ENCODE data around the gene HVCN1.

- no peak for TF ChIP-seq ZNF383 (CRISPR knock-in tag; IDR thresholded peaks at IDR 0.05; ENCODE audit: borderline replicate concordance)
- TF ChIP-seq MAFF (IDR thresholded peaks at IDR 0.05; ENCODE audit: low read depth, low read length): no peak
- TF ChIP-seq MBNL3 (CRISPR knock-in tag; conservative IDR thresholded peaks at IDR 0.05): no peak
- no peak for TF ChIP-seq ZBTB38 (CRISPR knock-in tag; IDR thresholded peaks at IDR 0.05)
- TF ChIP-seq CTCF (CRISPR knock-in tag; IDR thresholded peaks at IDR 0.05): no peak
- no peak for TF ChIP-seq RFX5 (IDR thresholded peaks at IDR 0.05; ENCODE audit: low read depth, low read length)
- TF ChIP-seq ATF6 (CRISPR knock-in tag; conservative IDR thresholded peaks at IDR 0.05): no peak
- TF ChIP-seq ZBTB33 (CRISPR knock-in tag; IDR thresholded peaks at IDR 0.05): no peak
- TF ChIP-seq ZNF543 (CRISPR knock-in tag; IDR thresholded peaks at IDR 0.05): no peak
- no peak for TF ChIP-seq FOXM1 (CRISPR knock-in tag; IDR thresholded peaks at IDR 0.05)
- TF ChIP-seq ZNF484 (CRISPR knock-in tag; IDR thresholded peaks at IDR 0.05; ENCODE audit: borderline replicate concordance, low read depth): no peak
Measured at GRCh38 chr12:110641521-110641920, 47.4 kb downstream of the HVCN1 start.
